ENCODE results near the gene TIPIN.
"Not testable (repeated sequence)": the region's sequence is repeated elsewhere in the genome, so short reads cannot be mapped to it uniquely, and the experiment has no call there.

The TIPIN gene

DNA sequence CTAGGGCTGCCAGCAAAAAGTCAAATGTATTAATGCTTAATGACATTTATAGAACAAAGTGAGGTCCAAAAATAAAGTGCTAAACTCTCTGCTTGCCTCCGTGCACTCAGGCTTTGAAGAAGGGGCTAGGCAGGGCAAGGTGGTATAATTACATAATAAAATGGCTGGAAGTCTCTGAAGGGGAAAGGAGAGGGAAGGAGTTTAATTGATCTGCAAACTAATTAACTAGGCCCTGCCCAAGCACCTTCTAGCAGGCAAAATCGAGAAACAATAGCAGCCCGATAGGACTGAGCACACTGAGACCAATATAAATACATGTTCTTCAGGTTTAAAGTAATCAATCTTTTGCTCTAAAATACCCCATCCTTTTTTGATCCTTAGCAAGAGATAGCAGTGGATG is 50.1 kb downstream of the TIPIN start:
- DNase-seq (ENCODE audit: insufficient read length, low spot score) (no peak), FAIRE-seq (no peak)

DNA sequence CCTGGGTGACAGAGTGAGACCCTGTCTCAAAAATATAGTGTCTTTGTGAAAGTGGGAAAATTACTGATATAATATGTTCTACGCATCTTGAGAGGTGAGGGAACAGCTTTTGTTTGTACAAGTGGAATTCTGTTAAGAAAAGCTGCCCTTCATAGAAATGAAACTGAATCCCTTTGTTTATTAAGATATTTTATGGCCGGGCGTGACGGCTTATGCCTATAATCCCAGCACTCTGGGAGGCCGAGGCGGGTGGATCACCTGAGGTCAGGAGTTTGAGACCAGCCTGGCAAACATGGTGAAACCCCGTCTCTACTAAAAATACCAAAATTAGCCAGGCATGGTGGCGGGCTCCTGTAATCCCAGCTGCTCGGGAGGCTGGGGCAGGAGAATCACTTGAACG is 52.1 kb downstream of the TIPIN start:
- DNase-seq (ENCODE audit: insufficient read length, low spot score); FAIRE-seq: not testable (repeated sequence)

DNA sequence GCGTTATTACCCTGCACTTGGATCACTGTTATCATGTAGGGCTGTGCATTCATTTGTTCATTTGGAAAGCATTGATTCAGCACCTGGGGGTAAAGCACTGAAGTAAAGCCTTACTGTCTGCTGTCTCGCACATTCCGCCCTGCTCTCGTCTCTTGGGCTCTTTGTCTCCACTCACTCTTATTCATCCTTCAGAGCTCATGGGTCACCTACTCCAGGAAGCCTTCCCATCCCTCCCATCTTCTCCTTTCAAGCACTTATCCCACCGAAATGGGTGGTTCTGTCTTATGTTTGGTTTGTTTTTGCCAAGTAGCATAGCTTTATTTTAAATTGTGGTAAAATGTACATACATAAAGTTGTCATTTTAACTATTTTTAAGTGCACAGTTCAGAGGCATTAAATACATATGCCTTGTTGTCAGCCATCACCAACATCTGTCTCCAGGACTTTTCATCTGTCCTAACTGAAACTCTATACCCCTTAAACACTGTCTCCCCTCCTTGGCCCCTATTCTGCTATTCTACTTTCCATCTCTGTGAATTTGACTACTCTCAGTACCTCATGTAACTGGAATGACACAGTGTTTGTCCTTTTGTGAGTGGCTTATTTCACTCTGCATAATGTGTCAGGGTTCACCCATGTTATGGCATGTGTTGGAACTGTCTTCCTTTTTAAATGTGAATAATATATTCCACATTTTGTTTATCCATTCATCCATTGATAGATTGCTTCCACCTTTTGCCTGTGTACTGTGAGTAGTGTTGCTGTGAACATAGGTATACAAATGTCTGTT is 53.8 kb downstream of the TIPIN start:
- DNase-seq (ENCODE audit: insufficient read length, low spot score) (no peak), FAIRE-seq (no peak)

DNA sequence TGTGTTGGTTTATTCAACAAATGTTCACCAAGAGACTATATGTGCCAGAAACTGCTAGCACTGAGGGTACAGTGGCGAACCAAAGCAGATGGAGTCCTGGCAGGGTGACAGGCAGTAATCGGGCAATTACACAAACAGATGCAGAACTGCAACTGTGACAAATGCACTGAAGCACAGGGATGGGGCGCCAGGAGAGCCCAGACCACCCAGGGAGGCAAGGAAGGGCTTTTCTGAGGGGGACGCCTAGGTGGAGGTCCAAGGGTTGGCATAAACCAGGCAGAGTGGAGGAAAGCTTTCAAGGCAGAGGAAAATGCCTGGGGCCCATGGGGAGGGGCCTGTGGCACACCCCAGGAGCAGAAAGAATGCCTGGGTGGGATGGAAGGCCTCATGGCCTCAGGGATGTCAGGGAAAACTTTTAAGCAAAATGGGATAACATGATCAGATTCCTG is 57.7 kb downstream of the TIPIN start:
- DNase-seq (ENCODE audit: insufficient read length, low spot score), result no peak
- FAIRE-seq, result no peak

DNA sequence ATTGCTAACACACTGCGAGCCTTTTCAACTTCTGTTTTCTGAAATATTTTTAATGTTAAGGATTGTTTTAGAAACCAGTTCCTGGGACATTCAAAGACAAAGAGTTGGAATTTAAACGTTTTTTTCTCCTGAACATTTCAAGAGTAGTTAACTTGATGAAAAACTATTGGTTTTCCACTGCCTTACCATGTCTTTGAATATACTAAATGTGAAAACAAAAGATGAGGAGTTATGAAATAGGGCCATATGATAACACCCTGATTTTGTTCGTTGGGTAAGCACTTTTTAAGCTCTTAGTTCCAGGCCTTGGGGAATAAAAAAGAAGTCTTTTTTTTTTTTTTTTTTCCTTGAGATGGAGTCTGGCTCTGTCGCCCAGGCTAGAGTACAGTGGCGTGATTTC is 60.3 kb downstream of the TIPIN start:
- FAIRE-seq (no peak), DNase-seq (ENCODE audit: insufficient read length, low spot score) (no peak)

DNA sequence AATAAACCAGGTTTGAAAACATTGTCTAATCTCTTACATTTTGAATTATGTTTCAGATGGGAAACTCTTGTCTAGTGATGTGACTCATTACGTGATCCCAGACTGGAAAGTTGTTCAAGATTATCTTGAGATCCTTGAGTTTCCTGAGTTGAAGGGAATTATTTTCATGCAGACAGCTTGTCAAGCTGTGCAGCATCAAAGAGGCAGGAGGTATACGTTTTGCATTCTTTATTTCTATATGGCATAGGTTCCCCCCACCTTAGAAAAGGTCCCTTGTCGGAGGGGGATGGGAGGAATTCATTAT is 61.6 kb downstream of the TIPIN start:
- FAIRE-seq, result no peak
- DNase-seq (ENCODE audit: insufficient read length, low spot score), result no peak

DNA sequence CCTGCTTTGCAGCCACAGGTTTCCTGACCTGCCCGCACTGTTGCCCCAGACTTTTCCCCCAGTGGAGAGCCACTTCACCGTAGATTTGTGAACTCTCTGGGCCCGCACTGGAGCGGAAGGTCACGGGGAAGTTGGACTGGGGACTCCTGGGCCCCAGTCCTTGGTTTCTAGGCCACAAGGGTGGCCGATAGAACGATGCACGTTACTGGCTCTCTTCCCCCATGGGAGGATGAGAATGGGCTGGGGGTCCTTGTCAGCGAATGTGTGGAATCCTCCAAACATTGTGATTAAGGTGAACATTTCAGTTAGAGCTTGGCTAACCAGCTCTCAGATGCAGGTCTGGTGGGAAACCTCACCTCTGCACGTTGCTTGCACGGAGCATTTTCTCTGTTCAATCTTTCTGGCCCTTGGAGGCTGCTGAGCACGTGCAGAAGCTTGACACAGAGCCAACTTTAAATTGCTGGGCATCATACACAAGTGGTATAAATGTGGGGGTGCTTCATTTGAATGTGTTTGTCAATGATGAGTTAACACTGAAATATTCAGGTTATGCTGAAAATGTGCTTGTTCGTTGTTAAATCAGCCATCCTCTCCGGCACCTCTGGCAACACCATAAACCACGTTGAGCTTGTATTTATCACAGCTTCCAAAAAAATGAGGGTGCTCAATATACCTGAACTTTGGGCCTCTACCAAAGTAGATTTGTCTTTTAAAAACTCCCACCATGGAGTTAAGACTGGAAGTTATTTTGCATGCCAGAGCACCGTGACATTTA is 62.1 kb downstream of the TIPIN start:
- peak; percentile 29 for DNase-seq (ENCODE audit: insufficient read length, low spot score)
- peak; percentile 85 for FAIRE-seq

DNA sequence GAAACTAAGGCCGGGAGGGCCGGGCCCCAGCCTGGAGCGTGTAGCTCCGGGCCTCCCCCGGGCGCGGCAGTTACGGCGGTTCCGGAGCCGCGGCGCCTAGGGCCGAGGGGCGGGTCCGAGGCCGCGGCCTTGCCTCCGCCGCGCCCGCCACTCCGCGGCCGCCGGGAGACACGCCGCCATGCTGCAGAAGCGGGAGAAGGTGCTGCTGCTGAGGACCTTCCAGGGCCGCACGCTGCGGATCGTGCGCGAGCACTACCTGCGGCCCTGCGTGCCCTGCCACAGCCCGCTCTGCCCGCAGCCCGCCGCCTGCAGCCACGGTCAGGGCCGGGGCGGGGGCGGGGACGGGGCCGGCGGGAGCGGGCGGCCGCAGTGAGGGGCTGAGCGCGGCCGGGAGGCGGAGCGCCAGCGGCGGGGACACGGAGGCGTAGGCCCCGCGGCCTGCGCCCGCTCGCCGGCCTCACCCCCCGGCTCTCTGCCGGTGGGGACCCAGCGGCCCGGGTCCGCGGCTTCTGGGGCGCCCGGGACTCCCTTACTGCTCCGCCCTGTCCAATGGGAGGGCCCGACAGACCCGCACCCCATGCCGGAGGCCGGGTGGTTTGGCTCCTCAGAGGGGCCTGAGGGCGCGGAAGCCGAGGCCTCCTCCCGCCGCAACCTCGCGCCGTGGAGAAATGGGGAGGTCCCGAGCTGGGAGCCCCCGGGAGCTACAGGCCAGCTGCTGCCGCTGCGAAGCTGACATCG is 62.9 kb downstream of the TIPIN start, which contains the start of gene DIS3L:
TSS of gene DIS3L (plus strand) at position 150 of the 738 bp plus-strand sequence. CDS start at position 179, 29 bp downstream.
- DNase-seq (ENCODE audit: insufficient read length, low spot score), result peak; percentile 72
- FAIRE-seq, result no peak

DNA sequence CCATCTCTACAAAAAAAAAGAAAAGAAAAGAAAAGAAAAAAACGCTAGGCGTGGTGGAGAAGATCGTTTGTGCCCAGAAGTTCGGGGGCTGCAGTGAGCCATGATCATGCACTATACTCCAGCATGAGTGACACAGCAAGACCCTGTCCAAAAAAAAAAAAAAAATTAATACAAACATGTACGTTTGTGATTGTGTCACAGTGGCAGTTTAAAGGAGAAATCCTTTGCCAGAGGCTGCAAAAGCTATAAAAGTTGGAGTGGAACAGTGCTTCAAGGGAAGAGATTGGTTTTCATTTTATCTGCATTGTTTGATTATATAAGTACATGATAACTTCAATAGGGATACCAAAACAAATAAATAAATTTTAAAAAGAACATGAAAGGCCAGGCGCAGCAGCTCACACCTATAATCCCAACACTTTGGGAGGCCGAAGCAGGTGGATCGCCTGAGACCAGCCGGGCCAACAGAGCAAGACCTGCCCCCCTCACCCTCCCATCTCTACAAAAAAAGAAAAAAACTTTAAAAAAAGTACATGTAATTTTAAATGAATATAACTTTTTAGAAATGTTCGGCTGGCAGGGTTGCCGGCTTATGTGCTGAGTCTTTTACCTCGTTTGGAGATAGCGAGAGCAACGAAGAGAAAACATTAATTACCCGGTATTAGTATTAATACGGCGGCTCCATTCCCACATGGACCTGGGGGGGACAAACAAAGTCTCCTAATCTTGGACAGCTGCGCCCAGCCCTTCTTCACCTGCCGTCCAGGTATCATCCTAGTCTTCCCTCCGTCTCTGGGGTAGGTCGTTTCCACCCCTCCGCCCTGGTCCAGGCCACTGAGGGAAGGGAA is 63.7 kb downstream of the TIPIN start:
- no peak for DNase-seq (ENCODE audit: insufficient read length, low spot score)
- no peak for FAIRE-seq

DNA sequence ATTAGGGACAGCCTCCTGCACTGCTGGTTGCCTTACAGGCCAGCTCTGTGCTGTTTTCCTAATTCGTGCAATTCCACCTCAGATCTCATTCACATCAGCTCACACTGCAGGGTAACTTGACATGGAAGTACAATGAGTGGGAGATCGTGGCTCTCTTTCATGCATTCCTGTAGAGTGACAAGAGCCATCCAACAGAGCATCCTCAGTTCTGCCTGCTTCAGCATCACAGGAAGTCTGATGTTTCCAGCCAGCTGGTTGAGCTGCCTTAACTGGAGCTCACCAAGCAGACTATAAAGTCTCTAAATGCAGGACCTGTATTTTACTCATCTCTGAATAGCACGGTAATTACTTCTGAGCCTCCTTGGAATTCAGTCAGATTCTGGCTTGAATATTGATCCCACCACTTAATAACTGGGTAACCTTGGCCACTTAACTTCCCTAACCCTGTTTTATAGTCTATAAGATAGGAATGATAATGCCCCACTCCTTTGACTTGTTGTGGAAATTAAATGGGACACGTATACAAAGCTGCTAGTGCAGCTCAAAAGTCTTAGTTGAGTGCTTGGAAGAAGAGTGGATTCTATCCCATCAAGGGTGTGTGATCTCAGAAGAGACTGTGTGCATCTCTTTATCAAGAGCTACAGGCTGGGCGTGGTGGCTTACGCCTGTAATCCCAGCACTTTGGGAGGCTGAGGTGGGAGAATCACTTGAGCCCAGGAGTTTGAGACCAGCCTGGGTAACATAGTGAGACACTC is 64.5 kb downstream of the TIPIN start:
- DNase-seq (ENCODE audit: insufficient read length, low spot score) (no peak), FAIRE-seq (no peak)

DNA sequence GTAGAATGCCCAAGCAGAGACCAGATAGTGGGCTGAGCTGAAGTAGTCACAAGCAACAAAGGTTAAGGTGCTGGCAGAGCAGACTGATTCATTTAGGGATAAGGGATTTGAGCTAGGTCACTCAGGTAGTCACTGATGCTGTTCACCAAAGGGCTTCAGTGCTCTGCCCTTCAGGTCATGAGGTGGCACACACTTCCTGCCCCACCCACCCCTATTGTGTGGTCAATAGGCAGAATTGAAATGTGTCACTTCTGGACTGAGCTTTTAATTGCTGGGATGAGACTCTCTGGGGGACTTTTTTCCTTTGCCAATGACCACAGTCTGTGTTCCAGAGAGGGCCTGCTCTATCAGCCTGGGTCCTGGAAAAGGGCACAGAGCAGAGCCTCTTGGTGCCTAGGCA is 66.0 kb downstream of the TIPIN start:
- no peak for FAIRE-seq
- no peak for DNase-seq (ENCODE audit: insufficient read length, low spot score)

DNA sequence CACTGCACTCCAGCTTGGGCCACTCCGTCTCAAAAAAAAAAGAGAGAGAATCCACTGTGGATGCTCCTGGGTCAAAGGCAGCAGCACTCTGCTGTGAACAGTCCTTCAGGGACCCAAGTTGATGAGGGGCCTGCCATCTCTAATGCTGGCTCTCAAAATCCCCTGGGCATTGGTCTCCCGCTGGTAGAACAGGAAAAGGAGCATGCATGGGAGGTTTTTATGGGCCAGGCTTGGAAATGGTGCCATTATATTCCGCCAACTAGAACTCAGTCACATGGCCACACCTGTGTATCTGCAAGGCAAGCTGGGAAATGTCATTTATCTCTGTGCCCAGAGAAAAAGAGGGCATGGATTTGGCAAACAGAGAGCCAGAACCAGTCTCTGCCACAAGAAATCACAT is 66.5 kb downstream of the TIPIN start:
- FAIRE-seq, result no peak
- no peak for DNase-seq (ENCODE audit: insufficient read length, low spot score)

DNA sequence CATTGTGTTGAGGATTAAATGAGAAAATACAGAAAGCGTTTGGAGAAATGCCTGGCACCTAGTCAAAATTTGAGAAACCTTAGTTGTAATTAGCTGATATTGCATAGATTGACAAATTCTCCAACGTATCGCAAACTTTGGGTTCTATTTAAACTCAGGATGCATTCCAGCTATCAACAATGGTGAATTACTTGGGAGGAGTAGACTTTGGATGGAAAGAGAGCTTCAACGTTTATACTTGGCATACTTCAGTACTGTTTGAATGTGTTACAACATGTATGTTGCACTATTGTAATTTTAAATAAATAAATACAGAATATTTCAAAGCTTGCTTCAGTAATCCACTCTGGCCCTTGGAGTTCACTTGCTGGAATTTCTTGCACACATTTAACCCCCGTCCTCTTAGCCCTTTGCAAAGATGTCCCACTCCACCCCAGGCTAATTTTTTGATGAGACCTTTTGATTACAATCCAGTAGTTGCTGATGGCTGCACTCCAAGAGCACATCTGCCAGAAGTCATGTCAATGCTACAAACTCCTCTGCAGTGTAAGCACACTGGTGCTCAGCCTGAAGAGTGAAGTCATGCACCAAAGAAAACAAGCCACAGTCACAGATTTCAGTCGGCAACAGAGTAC is 67.8 kb downstream of the TIPIN start:
- FAIRE-seq, result no peak

DNA sequence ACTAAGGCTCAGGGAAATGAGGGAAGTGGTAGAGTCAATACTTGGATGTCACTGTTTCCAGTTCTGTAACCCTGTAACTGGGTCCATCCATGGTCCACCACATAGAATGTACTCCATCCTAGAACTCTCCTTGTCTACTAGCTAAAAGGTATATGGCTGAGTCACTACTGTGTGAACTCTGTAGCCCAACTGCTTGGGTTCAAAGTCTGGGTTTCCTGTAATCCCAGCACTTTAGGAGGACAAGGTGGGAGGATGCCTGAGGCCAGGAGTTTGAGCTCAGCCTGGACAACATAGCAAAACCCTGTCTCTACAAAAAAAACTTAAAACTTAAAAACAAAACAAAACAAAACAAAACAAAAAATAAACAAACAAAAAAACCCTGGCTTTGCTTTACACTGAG is 68.4 kb downstream of the TIPIN start:
- no peak for FAIRE-seq
- no peak for DNase-seq (ENCODE audit: insufficient read length, low spot score)

More for the DNA sequence above, 67.8 kb downstream of the TIPIN start:
- no peak for DNase-seq (ENCODE audit: insufficient read length, low spot score)

DNA sequence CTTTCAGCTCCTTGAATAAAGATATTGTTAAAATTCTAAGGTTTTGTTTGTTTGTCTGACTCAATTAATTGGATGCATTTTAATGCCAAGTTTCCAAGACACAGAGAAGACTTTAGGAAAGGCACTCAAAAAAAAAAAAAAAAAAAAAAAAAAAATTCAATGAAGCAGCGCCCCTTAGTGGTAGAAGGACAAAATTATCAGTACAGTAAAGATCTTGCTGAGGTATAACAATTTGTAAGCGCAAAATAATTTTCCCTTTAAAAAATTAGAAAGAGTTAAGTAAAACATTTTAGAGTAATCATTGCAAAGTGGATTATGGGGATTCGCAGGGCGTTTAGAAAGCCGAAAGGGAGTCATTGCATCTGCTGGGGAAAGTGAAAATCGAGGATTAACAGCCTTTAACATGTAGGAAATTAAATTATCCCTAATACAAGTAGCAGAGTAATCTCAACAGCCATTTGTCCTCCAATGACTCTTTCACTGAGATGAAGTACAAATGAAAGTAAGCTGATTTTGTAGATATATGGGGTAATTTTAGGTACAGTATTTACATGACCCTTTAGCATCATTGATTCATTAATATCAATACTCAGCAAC is 68.9 kb downstream of the TIPIN start:
- DNase-seq (ENCODE audit: insufficient read length, low spot score), result no peak
- peak; percentile 81 for FAIRE-seq
